Posterior vena cava (tissue), 2 donors: ENCODE measurements around the gene CERS2. TPM values are rescaled to one million over a fixed set of nuclear protein-coding genes. Genes with fewer than 3 reads are reported as not detected.

Experiments
- DNase-seq: peaks from one replicate; pipeline ENCODE4 v3.0.0-alpha.2; 2020; ENCODE audit warnings: low spot score
- intact Hi-C, 2 donors: fragments of 100-400 bp; cut with DNase I; formaldehyde crosslinking; loops; one replicate each; pipeline versions ENCODE4 v1.14.1 to v1.14.2; 2022 to 2023
- total RNA-seq, 2 donors: library from RNA; stranded (reverse); fragmentation: NEBNext Ultra II Directional; extraction: Animal tissue kit (Norgen Biotek cat#: 25700); gene quantifications; one replicate each; pipeline ENCODE4 v1.2.1, GENCODE V29; 2021
- donor health status: DM: yes; HTN: yes; CAD: no.
- donor health status: DM: yes; HTN: yes; CAD: no.

The CERS2 gene
- total RNA-seq, 2 donors from 2014 or later: 112 to 133 TPM

- intact Hi-C loops: no loop called here
- DNase-seq: no peak
Measured at GRCh38 chr1:151000408-151000807, 25.8 kb upstream of the CERS2 start.

GRCh38 chr1:150999926-151000325 lies 25.3 kb upstream of the CERS2 start:
- intact Hi-C loops: no loop called here
- no peak for DNase-seq

- intact Hi-C loops: no loop called here
- peak; percentile 16 for DNase-seq
Measured at GRCh38 chr1:150999051-150999674, 24.5 kb upstream of the CERS2 start.

- intact Hi-C loops: no loop called here
- DNase-seq: no peak
Measured at GRCh38 chr1:150997949-150998348, 23.3 kb upstream of the CERS2 start.

GRCh38 chr1:150997126-150997872 lies 22.7 kb upstream of the CERS2 start:
- intact Hi-C loops: no loop called here
- DNase-seq: no peak

GRCh38 chr1:150995896-150996295 lies 21.3 kb upstream of the CERS2 start:
- DNase-seq: peak; percentile 85
- intact Hi-C loops: loop anchor here in 1 of 2 donors (2.0 kb wide), 1 partner anchor 23 kb away; no protein-coding TSS in a partner anchor

- intact Hi-C loops: loop anchor here in 1 of 2 donors (2.0 kb wide), 1 partner anchor 23 kb away; no protein-coding TSS in a partner anchor
- DNase-seq: peak; percentile 16
Measured at GRCh38 chr1:150995460-150995859, 20.8 kb upstream of the CERS2 start.

- no peak for DNase-seq
- intact Hi-C loops: loop anchor here in 1 of 2 donors (2.0 kb wide), 1 partner anchor 25 kb away; no protein-coding TSS in a partner anchor
Measured at GRCh38 chr1:150994248-150994647, 19.6 kb upstream of the CERS2 start.

GRCh38 chr1:150992626-150993025 lies 18.0 kb upstream of the CERS2 start:
- intact Hi-C loops: no loop called here
- no peak for DNase-seq

- intact Hi-C loops: loop anchor here in 1 of 2 donors (1.0 kb wide), 1 partner anchor 32 kb away; no protein-coding TSS in a partner anchor
- DNase-seq: no peak
Measured at GRCh38 chr1:150987924-150988323, 13.3 kb upstream of the CERS2 start.

GRCh38 chr1:150985179-150985825 lies 10.7 kb upstream of the CERS2 start:
- intact Hi-C loops: no loop called here
- DNase-seq: no peak

- no peak for DNase-seq
- intact Hi-C loops: no loop called here
Measured at GRCh38 chr1:150981805-150982712, 7.4 kb upstream of the CERS2 start, which contains the start of gene ANXA9. Gene ANXA9 (plus strand): TSS chr1:150982292. CDS start chr1:150983106, 814 bp downstream.

- intact Hi-C loops: no loop called here
- no peak for DNase-seq
Measured at GRCh38 chr1:150981177-150981804, 6.7 kb upstream of the CERS2 start.

GRCh38 chr1:150979092-150980056 lies 4.7 kb upstream of the CERS2 start:
- intact Hi-C loops: no loop called here
- peak; percentile 94 for DNase-seq

- intact Hi-C loops: no loop called here
- peak; percentile 93 for DNase-seq
Measured at GRCh38 chr1:150976879-150977694, 2.5 kb upstream of the CERS2 start.

GRCh38 chr1:150976401-150976821 lies 1.8 kb upstream of the CERS2 start:
- intact Hi-C loops: no loop called here
- DNase-seq: no peak
